ENCODE measurements around the gene MAG. TPM values are rescaled to one million over a fixed set of nuclear protein-coding genes. Genes with fewer than 3 reads are reported as not detected.

The MAG gene
- total RNA-seq, 1 experiment from 2014 or later = 0.46 TPM

- CTCF ChIA-PET = interaction anchor here (0.8 kb wide), 1 partner anchor 147 kb away, joined by 3 read pairs; no protein-coding TSS in a partner anchor
- DNase-seq (ENCODE audit: low spot score) (no peak), ATAC-seq (no peak)
- no peak for TF ChIP-seq MYBL2 (CRISPR knock-in tag; IDR thresholded peaks at IDR 0.05)
- TF ChIP-seq ZNF416 (CRISPR knock-in tag; IDR thresholded peaks at IDR 0.05) = no peak
- no peak for TF ChIP-seq ZNF423 (CRISPR knock-in tag; IDR thresholded peaks at IDR 0.05)
- no peak for TF ChIP-seq ZNF671 (CRISPR knock-in tag; IDR thresholded peaks at IDR 0.05)
- no peak for TF ChIP-seq NFYB (CRISPR knock-in tag; conservative IDR thresholded peaks at IDR 0.05; ENCODE audit: low read depth)
- TF ChIP-seq ZNF263 (CRISPR knock-in tag; IDR thresholded peaks at IDR 0.05; ENCODE audit: low read depth) = no peak
- TF ChIP-seq E2F5 (CRISPR knock-in tag; IDR thresholded peaks at IDR 0.05) = no peak
- no peak for TF ChIP-seq TP53 (CRISPR knock-in tag; IDR thresholded peaks at IDR 0.05)
- Mint-ChIP-seq H3K4me1 (peaks cover 7% of the 10 kb centered on the region), H3K36me3 (no peaks in the 10 kb centered on the region), H3K27me3 (ENCODE audit: low read depth) (no peaks in the 10 kb centered on the region), H3K27ac (no peak overlapping the region), H3K9me3 (no peaks in the 10 kb centered on the region), H3K4me3 (no peak overlapping the region)
- POLR2A ChIA-PET = no interaction called here
Observed at GRCh38 chr19:35348911-35349611, 57.1 kb downstream of the MAG start.

GRCh38 chr19:35349614-35350521 is 57.9 kb downstream of the MAG start:
- ATAC-seq (no peak), DNase-seq (ENCODE audit: low spot score) (no peak)

GRCh38 chr19:35350591-35350990 is 58.6 kb downstream of the MAG start:
- no peak for DNase-seq (ENCODE audit: low spot score)
- H3K36me3 Mint-ChIP-seq = no peaks in the 10 kb centered on the region
- no peak overlapping the region for H3K27ac Mint-ChIP-seq
- H3K27me3 Mint-ChIP-seq (ENCODE audit: low read depth) = no peaks in the 10 kb centered on the region
- no peak overlapping the region for H3K4me3 Mint-ChIP-seq
- no peaks in the 10 kb centered on the region for H3K9me3 Mint-ChIP-seq
- POLR2A ChIA-PET = no interaction called here
- H3K4me1 Mint-ChIP-seq = peaks cover 7% of the 10 kb centered on the region
- TF ChIP-seq GABPB1 (CRISPR knock-in tag; IDR thresholded peaks at IDR 0.05) (no peak), ZNF138 (CRISPR knock-in tag; conservative IDR thresholded peaks at IDR 0.05) (no peak), TP53 (CRISPR knock-in tag; IDR thresholded peaks at IDR 0.05) (no peak), FOXK1 (CRISPR knock-in tag; IDR thresholded peaks at IDR 0.05) (no peak), ZNF512 (CRISPR knock-in tag; IDR thresholded peaks at IDR 0.05; ENCODE audit: borderline replicate concordance) (no peak), ZNF232 (CRISPR knock-in tag; IDR thresholded peaks at IDR 0.05) (no peak)
- CTCF ChIA-PET = interaction anchor here (0.9 kb wide), 2 partner anchors 145 to 284 kb away, joined by 3 to 5 read pairs; no protein-coding TSS in a partner anchor
- no peak for ATAC-seq

More at GRCh38 chr19:35349614-35350521, 57.9 kb downstream of the MAG start:
- Mint-ChIP-seq H3K27ac (no peak overlapping the region), H3K9me3 (no peaks in the 10 kb centered on the region), H3K4me1 (peaks cover 7% of the 10 kb centered on the region), H3K36me3 (no peaks in the 10 kb centered on the region), H3K4me3 (no peak overlapping the region), H3K27me3 (ENCODE audit: low read depth) (no peaks in the 10 kb centered on the region)
- POLR2A ChIA-PET = no interaction called here
- no peak for TF ChIP-seq KAT7 (CRISPR knock-in tag; IDR thresholded peaks at IDR 0.05; ENCODE audit: borderline replicate concordance)
- CTCF ChIA-PET = no interaction called here

- Mint-ChIP-seq H3K27me3 (ENCODE audit: low read depth) (no peaks in the 10 kb centered on the region), H3K36me3 (no peaks in the 10 kb centered on the region)
- no peak for ATAC-seq
Observed at GRCh38 chr19:35351411-35352176, 59.6 kb downstream of the MAG start.

More at GRCh38 chr19:35351411-35352176, 59.6 kb downstream of the MAG start:
- H3K4me3 Mint-ChIP-seq = no peak overlapping the region
- DNase-seq (ENCODE audit: low spot score) = no peak
- H3K4me1 Mint-ChIP-seq = peaks cover 7% of the 10 kb centered on the region
- ChIA-PET CTCF (interaction anchor here (0.9 to 2.4 kb wide), 12 partner anchors 21 to 350 kb away, joined by 3 to 24 read pairs (median 5); partner anchors contain the start of genes CD22, FFAR2 and KRTDAP), POLR2A (no interaction called here)
- no peak for TF ChIP-seq FOXP1 (CRISPR knock-in tag; IDR thresholded peaks at IDR 0.05; ENCODE audit: borderline replicate concordance)
- no peak for TF ChIP-seq JAZF1 (CRISPR knock-in tag; IDR thresholded peaks at IDR 0.05)
- no peak for TF ChIP-seq CTCF (IDR thresholded peaks at IDR 0.05)
- TF ChIP-seq ZNF512 (CRISPR knock-in tag; IDR thresholded peaks at IDR 0.05; ENCODE audit: borderline replicate concordance) = no peak
- no peak for TF ChIP-seq ZMAT4 (CRISPR knock-in tag; IDR thresholded peaks at IDR 0.05)
- no peak for TF ChIP-seq ZNF396 (CRISPR knock-in tag; IDR thresholded peaks at IDR 0.05; ENCODE audit: borderline replicate concordance)
- H3K9me3 Mint-ChIP-seq = no peaks in the 10 kb centered on the region
- H3K27ac Mint-ChIP-seq = no peak overlapping the region
